ENCODE data around the gene DLK1. TPM values are rescaled to one million over a fixed set of nuclear protein-coding genes. Genes with fewer than 3 reads are reported as not detected.

The DLK1 gene
- polyA plus RNA-seq, 2 of the 4 experiments (the other 2 are of a cell fraction): 0.06 TPM; not detected in 1

GRCh38 chr14:100727086-100727872, 587 bp downstream of the DLK1 start (continued):
- TF ChIP-seq MAZ (IDR thresholded peaks at IDR 0.05; ENCODE audit: borderline replicate concordance, low read depth, low read length) (no peak), CHD2 (IDR thresholded peaks at IDR 0.05; ENCODE audit: low read length, partially characterized antibody) (no peak), SREBF2 (IDR thresholded peaks at IDR 0.05) (no peak), TFCP2L1 (CRISPR knock-in tag; IDR thresholded peaks at IDR 0.05) (no peak), CBX8 (IDR thresholded peaks at IDR 0.05) (no peak), ZNF302 (CRISPR knock-in tag; IDR thresholded peaks at IDR 0.05) (no peak), POLR2AphosphoS2 (conservative IDR thresholded peaks at IDR 0.05; ENCODE audit: low read length) (no peak), RAD21 (conservative IDR thresholded peaks at IDR 0.05 in 1 of 2, IDR thresholded peaks at IDR 0.05 in 1 of 2) (no peak), MYC (IDR thresholded peaks at IDR 0.05; ENCODE audit: borderline replicate concordance, low read length) (no peak)

GRCh38 chr14:100727873-100728240, 1.2 kb downstream of the DLK1 start:
- Histone ChIP-seq H3K4me1 (no peaks in the 10 kb centered on the region), H3K27ac (no peak overlapping the region), H3K4me2 (no peak overlapping the region), H3K9me3 (no peaks in the 10 kb centered on the region), H3K4me3 (no peak overlapping the region)
- POLR2A ChIA-PET: no interaction called here
- FAIRE-seq (no peak), ATAC-seq (no peak), DNase-seq (ENCODE audit: low read depth in 1 of 2, low spot score in 1 of 2) (no peak)
- no peak for TF ChIP-seq ATOH8 (CRISPR knock-in tag; IDR thresholded peaks at IDR 0.05; ENCODE audit: low read depth)
- TF ChIP-seq TP53 (CRISPR knock-in tag; IDR thresholded peaks at IDR 0.05): no peak
- WGBS (ENCODE audit: missing lambda C conversion rate): 36% methylated on average over 10 of the region's 12 CpGs
- CTCF ChIA-PET: interaction anchor here (1.9 kb wide), 1 partner anchor 18 kb away, joined by 5 read pairs; no protein-coding TSS in a partner anchor

- peak in 1 of 2 experiments; percentile 14; a peak in 1 of 6 replicates for ATAC-seq
- WGBS (ENCODE audit: missing lambda C conversion rate): 58% methylated on average over 13 of the region's 13 CpGs
- FAIRE-seq: no peak
- POLR2A ChIA-PET: no interaction called here
- Histone ChIP-seq H3K4me2 (no peak overlapping the region), H3K4me3 (no peak overlapping the region), H3K27ac (no peak overlapping the region), H3K4me1 (no peaks in the 10 kb centered on the region), H3K9me3 (no peaks in the 10 kb centered on the region)
- TF ChIP-seq EHMT2 (IDR thresholded peaks at IDR 0.05; ENCODE audit: low read depth) (no peak), MAFK (IDR thresholded peaks at IDR 0.05; ENCODE audit: partially characterized antibody) (no peak), POLR2A (IDR thresholded peaks at IDR 0.05; ENCODE audit: low read length) (no peak), CTCF (IDR thresholded peaks at IDR 0.05) (no peak), KDM1A (IDR thresholded peaks at IDR 0.05; ENCODE audit: low read depth) (no peak), NPAS2 (CRISPR knock-in tag; IDR thresholded peaks at IDR 0.05; ENCODE audit: borderline replicate concordance) (no peak), ZSCAN20 (CRISPR knock-in tag; IDR thresholded peaks at IDR 0.05) (no peak), SMC3 (IDR thresholded peaks at IDR 0.05) (no peak), HOXB5 (CRISPR knock-in tag; IDR thresholded peaks at IDR 0.05) (no peak), MAZ (IDR thresholded peaks at IDR 0.05; ENCODE audit: borderline replicate concordance, low read depth, low read length) (no peak), HES2 (IDR thresholded peaks at IDR 0.05) (no peak), GATA3 (IDR thresholded peaks at IDR 0.05; ENCODE audit: borderline replicate concordance) (no peak)
- CTCF ChIA-PET: interaction anchor here (1.0 to 1.9 kb wide), 5 partner anchors 11 to 94 kb away, joined by 3 to 5 read pairs (median 3); no protein-coding TSS in a partner anchor
- DNase-seq (ENCODE audit: low read depth in 1 of 2, low spot score in 1 of 2): no peak
Measured at GRCh38 chr14:100728962-100729361, 2.3 kb downstream of the DLK1 start.

Measured in A549 (cell line).